Mesenchymal stem cell (in vitro differentiated cells and primary cell): ENCODE measurements around the gene MKNK2.

Experiments used
- DNase-seq: peaks from one replicate; pipeline ENCODE4 v3.0.0-alpha.2; 2013
- H2AFZ ChIP-seq: one replicate; pipeline ENCODE4 v1.6.1; 2013; ENCODE audit warnings: low read depth, mild to moderate bottlenecking, control low read depth, inconsistent platforms, low read length, moderate library complexity
- H2AK5ac ChIP-seq: 2 replicates; pipeline ENCODE4 v1.6.1; 2013; ENCODE audit warnings: low read length, moderate library complexity, mild to moderate bottlenecking, inconsistent platforms; ENCODE audit not compliant: severe bottlenecking
- H2BK120ac ChIP-seq: one replicate; pipeline ENCODE4 v1.6.1; 2013; ENCODE audit warnings: low read depth, mild to moderate bottlenecking, inconsistent platforms, low read length, moderate library complexity
- H2BK12ac ChIP-seq, 2 experiments: one replicate each; pipeline ENCODE4 v1.6.1; 2013; ENCODE audit warnings: inconsistent platforms in 2 of 2, low read length in 2 of 2, mild to moderate bottlenecking in 2 of 2, moderate library complexity in 2 of 2, control low read depth in 1 of 2
- H2BK15ac ChIP-seq: one replicate; pipeline ENCODE4 v1.6.1; 2013; ENCODE audit warnings: mild to moderate bottlenecking, low read depth, inconsistent platforms; ENCODE audit not compliant: poor library complexity, severe bottlenecking
- H2BK5ac ChIP-seq: 2 replicates; pipeline ENCODE4 v1.6.1; 2013; ENCODE audit warnings: low read depth, mild to moderate bottlenecking, low read length, control low read depth, inconsistent platforms; ENCODE audit not compliant: poor library complexity, severe bottlenecking
- H3K14ac ChIP-seq, 2 experiments: one replicate each; pipeline ENCODE4 v1.6.1; 2013; ENCODE audit warnings: inconsistent platforms in 2 of 2, low read length in 2 of 2, control low read depth in 1 of 2, mild to moderate bottlenecking in 1 of 2, moderate library complexity in 1 of 2
- H3K18ac ChIP-seq, 2 experiments: one replicate each; pipeline ENCODE4 v1.6.1; 2013; ENCODE audit warnings: inconsistent platforms in 2 of 2, low read length in 2 of 2, control low read depth in 1 of 2, low read depth in 1 of 2, mild to moderate bottlenecking in 1 of 2
- H3K23ac ChIP-seq, 2 experiments: one replicate each; pipeline ENCODE4 v1.6.1; 2013; ENCODE audit warnings: inconsistent platforms in 2 of 2, low read length in 2 of 2, mild to moderate bottlenecking in 2 of 2, moderate library complexity in 2 of 2, control low read depth in 1 of 2
- H3K27ac ChIP-seq: 2 replicates; pipeline ENCODE4 v1.5.1; 2013; ENCODE audit warnings: mild to moderate bottlenecking, moderate library complexity, low read length, control low read depth, inconsistent platforms; ENCODE audit not compliant: poor library complexity, severe bottlenecking
- H3K27me3 ChIP-seq, 2 experiments: 2 replicates each; pipeline versions ENCODE4 v1.6.1 to v1.7.0; 2013; ENCODE audit warnings: low read length in 2 of 2, mild to moderate bottlenecking in 2 of 2, moderate library complexity in 2 of 2, control low read depth in 1 of 2, inconsistent platforms in 1 of 2; ENCODE audit not compliant: control insufficient read depth in 1 of 2, insufficient read depth in 1 of 2
- H3K36me3 ChIP-seq, 2 experiments: 2 replicates each; pipeline versions ENCODE4 v1.6.1 to v1.7.0; 2013; ENCODE audit warnings: low read length in 2 of 2, control low read depth in 1 of 2, inconsistent platforms in 1 of 2, low read depth in 1 of 2, mild to moderate bottlenecking in 1 of 2; ENCODE audit not compliant: insufficient read depth in 2 of 2, control insufficient read depth in 1 of 2
- H3K4ac ChIP-seq, 2 experiments: one replicate each; pipeline ENCODE4 v1.6.1; 2013; ENCODE audit warnings: inconsistent platforms in 2 of 2, low read length in 2 of 2, mild to moderate bottlenecking in 2 of 2, moderate library complexity in 2 of 2, control low read depth in 1 of 2, low read depth in 1 of 2
- H3K4me1 ChIP-seq: 2 replicates; pipeline ENCODE4 v1.6.1; 2013; ENCODE audit warnings: low read depth, low read length, control low read depth; ENCODE audit not compliant: control insufficient read depth, insufficient read depth
- H3K4me2 ChIP-seq: 2 replicates; pipeline ENCODE4 v1.6.1; 2013; ENCODE audit warnings: low read length, mild to moderate bottlenecking, inconsistent platforms; ENCODE audit not compliant: poor library complexity, severe bottlenecking
- H3K4me3 ChIP-seq, 2 experiments: 2 replicates each; pipeline versions ENCODE4 v1.5.1 to v1.7.0; 2013; ENCODE audit warnings: low read length in 2 of 2, mild to moderate bottlenecking in 2 of 2, control low read depth in 1 of 2, low read depth in 1 of 2; ENCODE audit not compliant: insufficient read depth in 1 of 2
- H3K79me1 ChIP-seq: replicated peaks from 2 replicates; pipeline ENCODE4 v1.6.1; 2013; ENCODE audit warnings: mild to moderate bottlenecking, control low read depth, low read length, inconsistent platforms; ENCODE audit not compliant: poor library complexity, severe bottlenecking
- H3K9ac ChIP-seq: 2 replicates; pipeline ENCODE4 v1.7.0; 2013; ENCODE audit warnings: mild to moderate bottlenecking, low read length, moderate library complexity
- H3K9me3 ChIP-seq: 2 replicates; pipeline ENCODE4 v1.7.0; 2013; ENCODE audit warnings: mild to moderate bottlenecking, low read length; ENCODE audit not compliant: control insufficient read depth
- H4K8ac ChIP-seq: one replicate; pipeline ENCODE4 v1.6.1; 2013; ENCODE audit warnings: inconsistent platforms, mild to moderate bottlenecking, low read length, moderate library complexity
- H4K91ac ChIP-seq: one replicate; pipeline ENCODE4 v1.6.1; 2013; ENCODE audit warnings: mild to moderate bottlenecking, low read length, inconsistent platforms
- WGBS: methylation state at CpG from one replicate; pipeline ENCODE4 v1.1.7; 2013; ENCODE audit warnings: mixed read lengths; 5-methylcytosine and 5-hydroxymethylcytosine counted together

Gene MKNK2

DNA sequence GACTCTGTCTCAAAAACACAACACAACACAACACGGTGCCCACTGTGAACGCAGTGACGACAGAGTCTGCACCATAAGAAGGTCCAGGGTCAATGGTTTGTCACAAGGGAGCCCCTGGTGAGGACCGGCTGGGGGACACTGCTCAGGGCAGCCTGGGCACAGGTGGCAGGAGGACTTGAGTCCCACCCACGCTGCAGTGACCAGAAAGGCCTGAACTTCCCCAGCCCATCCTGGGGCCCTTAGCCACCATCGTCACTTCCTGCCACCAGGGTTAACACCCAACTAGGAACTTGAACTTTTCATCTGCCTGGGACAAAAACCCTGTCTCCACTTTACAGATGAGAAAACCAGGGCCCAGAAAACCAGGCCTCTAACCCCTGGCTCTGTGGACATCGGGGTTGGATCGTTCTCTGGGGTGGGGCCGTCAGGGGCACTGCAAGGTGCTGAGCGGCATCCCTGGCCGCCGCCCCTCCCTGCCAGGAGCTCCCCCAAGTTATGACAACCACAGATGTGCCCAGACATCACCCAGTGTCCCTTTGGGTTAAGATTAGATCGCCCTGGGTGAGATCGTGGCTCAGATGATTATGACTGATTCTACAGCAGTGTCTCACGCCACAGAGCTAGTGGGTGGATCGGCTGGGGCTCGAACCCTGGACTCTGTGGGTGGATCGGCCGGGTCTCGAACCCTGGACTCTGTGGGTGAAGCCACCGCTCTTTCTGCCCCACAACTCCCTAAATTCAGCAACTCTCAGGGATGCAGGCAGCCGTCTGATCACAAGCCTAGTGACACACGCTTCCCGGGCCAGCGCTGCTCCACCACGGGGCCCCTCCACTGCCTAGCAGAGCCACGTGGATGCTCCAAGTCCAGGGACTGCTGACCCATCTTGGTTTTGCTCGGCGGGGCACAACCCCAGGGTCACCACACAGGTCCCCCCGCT, 31.1 kb upstream of the MKNK2 start:
- Histone ChIP-seq H2AK5ac (no peak overlapping the region), H2BK5ac (no peak overlapping the region), H3K14ac (no peak overlapping the region), H2BK15ac (no peak overlapping the region), H3K4me3 (no peak overlapping the region), H4K91ac (no peak overlapping the region), H3K18ac (no peak overlapping the region), H3K79me1 (peaks cover 49% of the 10 kb centered on the region), H3K23ac (no peak overlapping the region), H3K27me3 (no peaks in the 10 kb centered on the region), H3K9ac (no peak overlapping the region), H4K8ac (peak overlapping the region; percentile 30), H2BK12ac (peak overlapping the region in 1 of 2 experiments; percentile 3), H3K4me2 (no peak overlapping the region), H3K4ac (no peak overlapping the region), H2BK120ac (no peak overlapping the region), H3K9me3 (no peaks in the 10 kb centered on the region), H3K36me3 (peaks cover 66 to 67% of the 10 kb centered on the region in 2 experiments), H2AFZ (no peak overlapping the region), H3K27ac (no peak overlapping the region), H3K4me1 (peaks cover 25% of the 10 kb centered on the region)
- DNase-seq, result no peak
- 97% methylated on average over 30 of the region's 30 CpGs for WGBS

DNA sequence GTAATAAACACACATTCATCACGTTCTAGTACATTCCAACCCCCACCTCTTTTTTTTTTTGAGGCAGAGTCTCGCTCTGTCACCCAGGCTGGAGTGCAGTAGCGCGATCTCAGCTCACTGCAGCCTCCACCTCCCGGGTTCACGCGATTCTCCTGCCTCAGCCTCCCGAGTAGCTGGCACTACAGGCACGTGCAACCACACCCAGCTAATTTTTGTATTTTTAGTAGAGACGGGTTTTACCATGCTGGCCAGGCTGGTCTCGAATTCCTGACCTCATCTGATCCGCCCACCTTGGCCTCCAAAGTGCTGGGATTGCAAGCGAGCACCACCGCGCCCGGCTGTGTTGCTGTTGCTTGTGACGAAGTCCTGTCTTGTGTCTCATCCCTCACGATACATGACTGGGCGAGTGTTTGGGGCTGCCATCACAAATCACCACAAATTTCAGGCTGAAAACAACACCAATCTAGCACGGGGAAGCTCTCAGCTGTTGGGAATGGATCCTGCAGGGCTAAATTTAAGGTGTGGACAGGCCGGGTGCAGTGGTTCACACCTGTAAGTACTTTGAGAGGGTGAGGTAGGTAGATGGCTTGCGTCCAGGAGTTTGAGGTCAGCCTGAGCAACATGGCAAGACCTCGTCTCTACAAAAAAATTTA, 29.4 kb upstream of the MKNK2 start:
- no peak overlapping the region for H3K4me2 ChIP-seq
- no peak overlapping the region for H2BK5ac ChIP-seq
- H2AFZ ChIP-seq, result no peak overlapping the region
- peaks cover 17% of the 10 kb centered on the region for H3K4me1 ChIP-seq
- no peaks in the 10 kb centered on the region for H3K27me3 ChIP-seq
- peaks cover 82 to 83% of the 10 kb centered on the region in 2 experiments for H3K36me3 ChIP-seq
- peaks cover 53% of the 10 kb centered on the region for H3K79me1 ChIP-seq
- DNase-seq, result no peak
- no peaks in the 10 kb centered on the region for H3K9me3 ChIP-seq
- no peak overlapping the region for H2AK5ac ChIP-seq
- H4K8ac ChIP-seq, result no peak overlapping the region
- H2BK120ac ChIP-seq, result no peak overlapping the region
- H3K9ac ChIP-seq, result no peak overlapping the region
- no peak overlapping the region for H3K4ac ChIP-seq
- no peak overlapping the region for H3K14ac ChIP-seq
- no peak overlapping the region for H3K18ac ChIP-seq
- no peak overlapping the region for H3K4me3 ChIP-seq
- H3K23ac ChIP-seq, result no peak overlapping the region
- no peak overlapping the region for H2BK15ac ChIP-seq
- no peak overlapping the region for H3K27ac ChIP-seq
- H2BK12ac ChIP-seq, result no peak overlapping the region
- H4K91ac ChIP-seq, result no peak overlapping the region
- WGBS, result 92% methylated on average over 23 of the region's 23 CpGs

DNA sequence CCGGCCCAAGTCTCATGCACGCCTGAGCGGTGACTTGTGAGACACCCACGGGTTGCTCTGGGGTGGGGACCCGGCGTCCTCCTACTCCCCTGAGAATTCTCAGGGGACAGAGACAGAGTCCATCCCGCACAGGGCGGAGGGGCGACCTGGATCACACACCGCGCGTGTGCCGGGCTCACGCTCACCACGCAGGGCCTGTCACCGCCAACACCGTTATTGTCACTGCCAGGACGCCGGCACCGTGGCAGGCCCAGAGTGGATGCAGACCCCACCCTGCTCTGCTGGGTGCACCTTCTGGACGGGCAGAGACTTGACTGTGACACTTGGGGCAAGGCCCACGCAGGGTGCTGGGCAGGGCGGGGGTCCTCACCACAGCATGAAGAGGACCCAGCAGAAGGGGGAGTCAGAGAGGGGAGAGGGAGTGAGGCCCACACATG, 28.8 kb upstream of the MKNK2 start:
- H2BK120ac ChIP-seq, result no peak overlapping the region
- H3K27ac ChIP-seq, result no peak overlapping the region
- H2BK12ac ChIP-seq, result peak overlapping the region in 1 of 2 experiments; percentile 15
- H3K79me1 ChIP-seq, result peaks cover 55% of the 10 kb centered on the region
- H3K9ac ChIP-seq, result no peak overlapping the region
- no peak overlapping the region for H2BK5ac ChIP-seq
- H3K4ac ChIP-seq, result no peak overlapping the region
- H4K8ac ChIP-seq, result peak overlapping the region; percentile 76
- no peak for DNase-seq
- peak overlapping the region; percentile 24 for H4K91ac ChIP-seq
- H3K4me1 ChIP-seq, result peaks cover 12% of the 10 kb centered on the region
- no peak overlapping the region for H2AK5ac ChIP-seq
- H3K18ac ChIP-seq, result no peak overlapping the region
- 97% methylated on average over 23 of the region's 23 CpGs for WGBS
- H3K23ac ChIP-seq, result peak overlapping the region in 1 of 2 experiments; percentile 32
- no peaks in the 10 kb centered on the region for H3K9me3 ChIP-seq
- H3K36me3 ChIP-seq, result peaks cover 84 to 87% of the 10 kb centered on the region in 2 experiments
- no peak overlapping the region for H3K4me3 ChIP-seq
- no peak overlapping the region for H2AFZ ChIP-seq
- H2BK15ac ChIP-seq, result no peak overlapping the region
- no peak overlapping the region for H3K14ac ChIP-seq
- H3K27me3 ChIP-seq, result no peaks in the 10 kb centered on the region
- no peak overlapping the region for H3K4me2 ChIP-seq
